Kidney (tissue), 14 donors: ENCODE data around the gene HMGB3. TPM values are rescaled to one million over a fixed set of nuclear protein-coding genes. Genes with fewer than 3 reads are reported as not detected.

Experiments used
- DNase-seq, 5 donors: peaks; one replicate each; pipeline ENCODE4 v3.0.0-alpha.2; 2013 to 2020
- FAIRE-seq: peaks from 2 replicates; lab custom pipeline; 2012; peaks lifted over from hg19 to GRCh38; lab: Jason Lieb, UNC
- H3K27ac ChIP-seq, 2 donors: one replicate each; pipeline ENCODE4 v1.7.0; 2013; ENCODE audit warnings: low read depth in 2 of 2, low read length in 2 of 2, inconsistent platforms in 1 of 2
- H3K27me3 ChIP-seq: one replicate; pipeline ENCODE4 v1.7.1; 2013; ENCODE audit warnings: low read length, inconsistent platforms; ENCODE audit not compliant: control insufficient read depth, insufficient read depth
- H3K36me3 ChIP-seq, 3 donors: one replicate each; pipeline versions ENCODE4 v1.7.0 to v1.7.1; 2013; ENCODE audit warnings: low read length in 3 of 3, control low read depth in 1 of 3, inconsistent platforms in 1 of 3; ENCODE audit not compliant: insufficient read depth in 3 of 3, control insufficient read depth in 2 of 3
- H3K4me1 ChIP-seq, 3 donors: one replicate each; pipeline versions ENCODE4 v1.7.0 to v1.7.1; 2013; ENCODE audit warnings: low read length in 3 of 3, inconsistent platforms in 1 of 3, low read depth in 1 of 3; ENCODE audit not compliant: control insufficient read depth in 2 of 3, insufficient read depth in 2 of 3
- H3K4me3 ChIP-seq, 3 donors: one replicate each; pipeline versions ENCODE4 v1.7.0 to v1.8.1; 2013; ENCODE audit warnings: low read length in 3 of 3, control low read depth in 1 of 3, inconsistent platforms in 1 of 3
- H3K9ac ChIP-seq, 3 donors: one replicate each; pipeline versions ENCODE4 v1.7.0 to v1.7.1; 2013; ENCODE audit warnings: low read length in 3 of 3, control low read depth in 1 of 3, inconsistent platforms in 1 of 3
- H3K9me3 ChIP-seq, 3 donors: one replicate each; pipeline versions ENCODE4 v1.7.0 to v1.7.1; 2013; ENCODE audit warnings: low read length in 3 of 3, control low read depth in 1 of 3, inconsistent platforms in 1 of 3; ENCODE audit not compliant: control insufficient read depth in 2 of 3, insufficient read depth in 1 of 3
- CTCF ChIP-seq: IDR thresholded peaks from 3 replicates; pipeline ENCODE4 v1.5.1; 2012; ENCODE audit warnings: mild to moderate bottlenecking, moderate library complexity, borderline replicate concordance; ENCODE audit not compliant: insufficient read depth; ENCODE audit errors: extremely low read depth
- intact Hi-C: fragments of 100-400 bp; cut with DNase I; formaldehyde crosslinking; loops from one replicate; pipeline ENCODE4 v1.11.1; 2022
- polyA plus RNA-seq: library from polyadenylated mRNA; stranded (reverse); fragments of 350-450 nt; fragmentation: Illumina TruSeq; extraction: RNeasy Lipid Tissue Mini Kit (QIAGEN cat#74804); gene quantifications from one replicate; pipeline ENCODE4 v1.2.3, GENCODE V29; 2014; ENCODE audit warnings: low read depth, low replicate concordance; ENCODE audit not compliant: insufficient read depth
- total RNA-seq: library from RNA; stranded (reverse); fragmentation: NEBNext Ultra II Directional; extraction: Animal tissue kit (Norgen Biotek cat#: 25700); gene quantifications from one replicate; pipeline ENCODE4 v1.2.1, GENCODE V29; 2021
- donor health status: control.
- donor health status: control.
- donor health status: control.
- donor health status: control.
- donor health status: control.
- donor health status: DM: yes; HTN: yes; CAD: no.
- donor health status: Normal renal cell carcinoma (clear cell type).

The HMGB3 gene
- total and polyA plus RNA-seq, 2 donors from 2014 or later: 16.1 to 18.1 TPM

- Histone ChIP-seq H3K9me3 (no peaks in the 10 kb centered on the region), H3K36me3 (no peaks in the 10 kb centered on the region), H3K27ac (no peak overlapping the region), H3K4me1 (no peaks in the 10 kb centered on the region), H3K9ac (no peak overlapping the region), H3K27me3 (no peaks in the 10 kb centered on the region), H3K4me3 (no peak overlapping the region)
- no peak for FAIRE-seq
- intact Hi-C loops: no loop called here
- no peak for TF ChIP-seq CTCF
- no peak for DNase-seq
Measured at GRCh38 chrX:151006410-151007109, 23.4 kb downstream of the HMGB3 start.

- no peak for TF ChIP-seq CTCF
- no peak overlapping the region for H3K4me3 ChIP-seq
- FAIRE-seq (no peak), DNase-seq (no peak)
- no peak overlapping the region for H3K27ac ChIP-seq
- H3K4me1 ChIP-seq: no peaks in the 10 kb centered on the region
- H3K36me3 ChIP-seq: no peaks in the 10 kb centered on the region
- H3K9me3 ChIP-seq: no peaks in the 10 kb centered on the region
- H3K9ac ChIP-seq: no peak overlapping the region
- intact Hi-C loops: no loop called here
- H3K27me3 ChIP-seq: no peaks in the 10 kb centered on the region
Measured at GRCh38 chrX:151009582-151009981, 26.4 kb downstream of the HMGB3 start.

- Histone ChIP-seq H3K36me3 (no peaks in the 10 kb centered on the region), H3K27ac (no peak overlapping the region), H3K9ac (no peak overlapping the region), H3K4me3 (no peak overlapping the region), H3K27me3 (no peaks in the 10 kb centered on the region), H3K9me3 (no peaks in the 10 kb centered on the region), H3K4me1 (no peaks in the 10 kb centered on the region)
- FAIRE-seq: no peak
- intact Hi-C loops: no loop called here
- no peak for TF ChIP-seq CTCF
- DNase-seq: no peak
Measured at GRCh38 chrX:151013164-151013743, 30.1 kb downstream of the HMGB3 start.
